ENCODE results near the gene SOBP. TPM values are rescaled to one million over a fixed set of nuclear protein-coding genes. Genes with fewer than 3 reads are reported as not detected.

The SOBP gene
- total and polyA plus RNA-seq, 9 donors, result 8.7 to 31.3 (median 25.8) TPM

DNA sequence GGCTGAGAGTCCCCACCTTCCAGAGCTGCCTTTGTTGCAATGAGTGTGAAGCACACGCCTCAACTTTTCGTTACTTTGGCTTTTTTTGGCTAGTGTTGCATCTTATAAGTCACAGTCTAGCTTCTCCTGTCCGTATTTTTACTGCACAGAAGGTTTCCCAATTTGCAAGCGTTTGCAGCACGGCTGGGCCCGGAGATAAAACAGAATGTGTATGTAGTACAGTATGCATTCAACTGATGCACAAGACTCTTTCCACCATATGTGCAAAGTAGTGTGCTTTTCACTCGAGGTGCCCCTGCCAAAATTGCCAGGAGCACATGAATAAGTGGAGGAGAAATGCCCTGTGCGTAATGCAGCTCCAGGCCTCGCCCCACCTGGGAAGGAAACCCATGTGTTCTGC is 79.6 kb downstream of the SOBP start:
- 92 to 97% (median 93%) methylated on average over 9 of the region's 9 CpGs for WGBS, 3 donors
- no peaks in the 10 kb centered on the region for H3K9me3 ChIP-seq

DNA sequence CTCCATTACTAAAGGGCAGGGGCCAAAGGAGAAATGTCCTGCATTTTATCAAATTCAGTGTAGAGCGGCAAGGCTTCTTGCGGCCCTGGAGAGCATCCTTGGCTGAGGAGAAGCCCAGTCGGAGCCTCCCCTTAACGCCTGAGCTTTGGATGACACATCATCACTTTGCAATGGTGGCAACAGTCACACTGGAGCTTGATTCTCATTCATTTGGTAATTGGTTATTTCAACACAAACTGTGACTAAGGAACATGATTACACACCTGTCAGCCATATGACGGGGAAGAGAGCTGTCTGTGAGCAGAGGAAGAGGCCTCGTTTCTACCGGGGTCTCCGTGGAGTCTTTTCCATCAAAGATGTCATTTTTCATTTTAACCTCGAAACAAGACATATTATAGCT is 81.4 kb downstream of the SOBP start:
- DNase-seq, result no peak
- Histone ChIP-seq H3K36me3 (no peaks in the 10 kb centered on the region), H3K4me3 (no peak overlapping the region), H3K9me3 (no peaks in the 10 kb centered on the region), H3K27me3 (no peaks in the 10 kb centered on the region), H3K4me1 (ENCODE audit: insufficient read depth) (no peaks in the 10 kb centered on the region), H3K27ac (no peak overlapping the region)
- TF ChIP-seq, protein P1, sequence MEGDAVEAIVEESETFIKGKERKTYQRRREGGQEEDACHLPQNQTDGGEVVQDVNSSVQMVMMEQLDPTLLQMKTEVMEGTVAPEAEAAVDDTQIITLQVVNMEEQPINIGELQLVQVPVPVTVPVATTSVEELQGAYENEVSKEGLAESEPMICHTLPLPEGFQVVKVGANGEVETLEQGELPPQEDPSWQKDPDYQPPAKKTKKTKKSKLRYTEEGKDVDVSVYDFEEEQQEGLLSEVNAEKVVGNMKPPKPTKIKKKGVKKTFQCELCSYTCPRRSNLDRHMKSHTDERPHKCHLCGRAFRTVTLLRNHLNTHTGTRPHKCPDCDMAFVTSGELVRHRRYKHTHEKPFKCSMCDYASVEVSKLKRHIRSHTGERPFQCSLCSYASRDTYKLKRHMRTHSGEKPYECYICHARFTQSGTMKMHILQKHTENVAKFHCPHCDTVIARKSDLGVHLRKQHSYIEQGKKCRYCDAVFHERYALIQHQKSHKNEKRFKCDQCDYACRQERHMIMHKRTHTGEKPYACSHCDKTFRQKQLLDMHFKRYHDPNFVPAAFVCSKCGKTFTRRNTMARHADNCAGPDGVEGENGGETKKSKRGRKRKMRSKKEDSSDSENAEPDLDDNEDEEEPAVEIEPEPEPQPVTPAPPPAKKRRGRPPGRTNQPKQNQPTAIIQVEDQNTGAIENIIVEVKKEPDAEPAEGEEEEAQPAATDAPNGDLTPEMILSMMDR (IDR thresholded peaks at IDR 0.05), result no peak
- TF ChIP-seq EP300 (IDR thresholded peaks at IDR 0.05) (no peak), POLR2A (IDR thresholded peaks at IDR 0.05) (no peak)
- intact Hi-C loops (cut with DNase I), result no loop called here
- WGBS, 3 donors, result 93 to 94% (median 94%) methylated on average over 9 of the region's 9 CpGs

More for the DNA sequence above, 79.6 kb downstream of the SOBP start:
- H3K27me3 ChIP-seq, result no peaks in the 10 kb centered on the region
- no peaks in the 10 kb centered on the region for H3K36me3 ChIP-seq
- no peak overlapping the region for H3K4me3 ChIP-seq
- no peak for DNase-seq
- H3K4me1 ChIP-seq (ENCODE audit: insufficient read depth), result peaks cover under 1% of the 10 kb centered on the region
- H3K27ac ChIP-seq, result no peak overlapping the region
- TF ChIP-seq EP300 (IDR thresholded peaks at IDR 0.05) (no peak), POLR2A (IDR thresholded peaks at IDR 0.05) (no peak)
- TF ChIP-seq, protein P1 (IDR thresholded peaks at IDR 0.05), result no peak
- intact Hi-C loops (cut with DNase I), result no loop called here

DNA sequence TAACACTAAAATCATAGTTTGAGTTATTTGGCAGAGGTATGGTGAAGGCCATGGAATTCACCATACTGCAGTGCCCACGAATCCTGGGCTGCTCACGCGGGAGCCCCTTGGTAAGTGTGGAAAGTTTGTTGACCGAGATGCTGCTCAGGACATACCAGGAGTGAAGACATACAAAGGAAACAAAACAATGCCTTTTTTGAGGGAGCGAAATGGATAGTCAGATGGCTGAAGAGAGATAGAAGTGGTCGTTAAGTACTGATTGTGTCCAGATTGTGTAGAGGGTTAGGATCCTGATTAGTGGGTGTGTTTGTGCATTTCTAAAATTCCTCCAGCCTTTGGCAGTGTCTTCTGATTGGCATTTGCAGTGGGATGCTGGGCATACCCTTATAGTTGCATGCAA is 83.0 kb downstream of the SOBP start:
- no peak overlapping the region for H3K27ac ChIP-seq
- DNase-seq, result no peak
- no peaks in the 10 kb centered on the region for H3K27me3 ChIP-seq
- WGBS, 3 donors, result 83 to 89% (median 88%) methylated on average over 6 of the region's 6 CpGs
- no peak overlapping the region for H3K4me3 ChIP-seq
- no peak for TF ChIP-seq POLR2A (IDR thresholded peaks at IDR 0.05)
- TF ChIP-seq, protein P1 (IDR thresholded peaks at IDR 0.05), result no peak
- no peak for TF ChIP-seq EP300 (IDR thresholded peaks at IDR 0.05)
- intact Hi-C loops (cut with DNase I), result no loop called here
- H3K36me3 ChIP-seq, result no peaks in the 10 kb centered on the region
- no peaks in the 10 kb centered on the region for H3K4me1 ChIP-seq (ENCODE audit: insufficient read depth)
- H3K9me3 ChIP-seq, result no peaks in the 10 kb centered on the region

DNA sequence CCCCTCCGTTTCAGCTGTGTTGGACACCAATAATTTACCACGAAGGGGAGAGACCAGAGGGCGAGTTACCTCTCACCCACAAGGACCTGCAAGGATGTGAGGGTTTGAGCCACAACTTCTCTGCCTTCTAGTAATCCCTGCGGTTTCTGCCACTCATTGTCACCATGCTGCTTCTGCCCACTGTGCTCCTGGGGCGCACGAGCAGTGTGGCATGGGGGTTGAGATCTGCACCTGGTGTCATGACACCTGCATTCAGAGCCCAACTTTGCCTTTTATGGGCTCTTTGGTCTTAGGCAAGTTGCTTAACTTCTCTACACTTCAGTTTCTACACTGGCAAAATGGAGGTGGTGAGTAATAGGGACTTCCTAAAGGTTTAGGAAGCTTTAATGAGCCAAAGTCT is 84.9 kb downstream of the SOBP start:
- TF ChIP-seq, protein P1 (IDR thresholded peaks at IDR 0.05), result no peak
- TF ChIP-seq EP300 (IDR thresholded peaks at IDR 0.05) (no peak), POLR2A (IDR thresholded peaks at IDR 0.05) (no peak)
- H3K9me3 ChIP-seq, result no peaks in the 10 kb centered on the region

More for the DNA sequence above, 84.9 kb downstream of the SOBP start:
- H3K4me3 ChIP-seq, result no peak overlapping the region
- no peak overlapping the region for H3K27ac ChIP-seq
- intact Hi-C loops (cut with DNase I), result no loop called here
- DNase-seq, result no peak
- no peaks in the 10 kb centered on the region for H3K36me3 ChIP-seq
- 94 to 97% (median 95%) methylated on average over 6 of the region's 6 CpGs for WGBS, 3 donors
- no peaks in the 10 kb centered on the region for H3K4me1 ChIP-seq (ENCODE audit: insufficient read depth)
- H3K27me3 ChIP-seq, result no peaks in the 10 kb centered on the region
